IMR-90 (cell line): ENCODE data around the gene DBNDD2. TPM values are rescaled to one million over a fixed set of nuclear protein-coding genes. Genes with fewer than 3 reads are reported as not detected.

ENCODE experiments used
- ATAC-seq: fragments of 200-7000 bp; cut with Tn5 transposase; 2 replicates; pipeline ENCODE4 v1.9.1; 2020; ENCODE audit warnings: low read depth, mild to moderate bottlenecking, moderate library complexity
- BruUV-seq: library from RNA; stranded (reverse); fragments of 400-500 nt; replicated peaks from 2 replicates; lab custom pipeline; 2021; lab: Mats Ljungman, UMichigan
- CTCF ChIA-PET: fragments of 300-600 bp; formaldehyde crosslinking; extraction: SDS; loops from one replicate; lab custom pipeline; 2021; ENCODE audit warnings: antibody characterized with exemption; lab: Yijun Ruan, JAX
- POLR2A ChIA-PET: fragments of 300-600 bp; sonication (Branson Sonifier 250); formaldehyde crosslinking; loops from one replicate; lab custom pipeline; 2022; ENCODE audit warnings: antibody characterized with exemption; ENCODE audit not compliant: unreplicated experiment; lab: Charles Lee
- DNase-seq: peaks from one replicate; pipeline ENCODE4 v3.0.0; 2013
- H2AFZ ChIP-seq: replicated peaks from 2 replicates; pipeline ENCODE3; 2013; ENCODE audit warnings: low read length, mild to moderate bottlenecking; ENCODE audit not compliant: poor library complexity
- H2AK5ac ChIP-seq: 2 replicates; pipeline ENCODE4 v1.6.1; 2013; ENCODE audit warnings: low read depth, low read length, inconsistent platforms
- H2AK9ac ChIP-seq: replicated peaks from 2 replicates; pipeline ENCODE3; 2013; ENCODE audit warnings: mild to moderate bottlenecking, low read depth, low read length, moderate library complexity; ENCODE audit not compliant: poor library complexity
- H2BK120ac ChIP-seq: 2 replicates; pipeline ENCODE4 v1.6.1; 2013; ENCODE audit warnings: low read depth, low read length, inconsistent platforms
- H2BK15ac ChIP-seq: 3 replicates; pipeline ENCODE4 v1.6.1; 2013; ENCODE audit warnings: low read depth, low read length, inconsistent platforms
- H2BK20ac ChIP-seq: 2 replicates; pipeline ENCODE4 v1.6.1; 2013; ENCODE audit warnings: low read depth, mild to moderate bottlenecking, inconsistent platforms, low read length, moderate library complexity
- H2BK5ac ChIP-seq: 2 replicates; pipeline ENCODE4 v1.6.1; 2013; ENCODE audit warnings: mild to moderate bottlenecking, low read depth, low read length, inconsistent platforms; ENCODE audit not compliant: poor library complexity, severe bottlenecking
- H3K14ac ChIP-seq: replicated peaks from 2 replicates; pipeline ENCODE4 v1.6.1; 2013; ENCODE audit warnings: low read depth, low read length, inconsistent platforms
- H3K18ac ChIP-seq: 2 replicates; pipeline ENCODE4 v1.6.1; 2013; ENCODE audit warnings: low read depth, low read length, control low read depth
- H3K23ac ChIP-seq: 2 replicates; pipeline ENCODE4 v1.6.1; 2013; ENCODE audit warnings: low read depth, low read length, inconsistent platforms
- H3K27ac ChIP-seq: 2 replicates; pipeline ENCODE4 v1.5.1; 2013; ENCODE audit warnings: mild to moderate bottlenecking, control low read depth, low read length; ENCODE audit not compliant: insufficient read depth
- H3K27me3 ChIP-seq: 2 replicates; pipeline ENCODE4 v1.6.1; 2013; ENCODE audit warnings: low read length; ENCODE audit not compliant: control insufficient read depth, insufficient read depth
- H3K36me3 ChIP-seq: 2 replicates; pipeline ENCODE4 v1.6.1; 2013; ENCODE audit warnings: low read length, mixed read lengths; ENCODE audit not compliant: control insufficient read depth, insufficient read depth
- H3K4ac ChIP-seq: 2 replicates; pipeline ENCODE4 v1.6.1; 2013; ENCODE audit warnings: low read depth, low read length, inconsistent platforms
- H3K4me1 ChIP-seq: 2 replicates; pipeline ENCODE4 v1.6.1; 2013; ENCODE audit warnings: low read length, mixed read lengths; ENCODE audit not compliant: control insufficient read depth, insufficient read depth
- H3K4me2 ChIP-seq: 2 replicates; pipeline ENCODE4 v1.6.1; 2013; ENCODE audit warnings: low read depth, mild to moderate bottlenecking, control low read depth, low read length, moderate library complexity
- H3K4me3 ChIP-seq: 2 replicates; pipeline ENCODE4 v1.5.1; 2013; ENCODE audit warnings: low read depth, mild to moderate bottlenecking, control low read depth, low read length, moderate library complexity; ENCODE audit not compliant: insufficient read depth
- H3K56ac ChIP-seq: 2 replicates; pipeline ENCODE4 v1.6.1; 2013; ENCODE audit warnings: low read length, inconsistent platforms; ENCODE audit not compliant: insufficient read depth; ENCODE audit errors: extremely low read depth
- H3K79me1 ChIP-seq, 2 experiments: 2 replicates each; pipeline ENCODE4 v1.6.1; 2013; ENCODE audit warnings: low read length in 2 of 2, inconsistent platforms in 1 of 2, low read depth in 1 of 2
- H3K9ac ChIP-seq: 2 replicates; pipeline ENCODE4 v1.6.1; 2013; ENCODE audit warnings: low read depth, low read length, control low read depth
- H3K9me1 ChIP-seq: 2 replicates; pipeline ENCODE4 v1.6.1; 2013; ENCODE audit warnings: low read length, inconsistent platforms; ENCODE audit not compliant: insufficient read depth
- H3K9me3 ChIP-seq: 2 replicates; pipeline ENCODE4 v1.6.1; 2013; ENCODE audit warnings: low read length; ENCODE audit not compliant: control insufficient read depth, insufficient read depth
- H4K20me1 ChIP-seq: 2 replicates; pipeline ENCODE4 v1.6.1; 2013; ENCODE audit warnings: low read length, inconsistent platforms; ENCODE audit not compliant: insufficient read depth
- H4K5ac ChIP-seq: 2 replicates; pipeline ENCODE4 v1.6.1; 2013; ENCODE audit warnings: mild to moderate bottlenecking, low read depth, low read length, control low read depth
- H4K8ac ChIP-seq, 2 experiments: 2 replicates each; pipeline ENCODE4 v1.6.1; 2013; ENCODE audit warnings: low read depth in 2 of 2, low read length in 2 of 2, control low read depth in 1 of 2, inconsistent platforms in 1 of 2
- H4K91ac ChIP-seq: 2 replicates; pipeline ENCODE4 v1.6.1; 2013; ENCODE audit warnings: low read depth, low read length, inconsistent platforms; ENCODE audit not compliant: insufficient read depth
- BHLHE40 ChIP-seq: fragments of 150-350 bp; IDR thresholded peaks from 2 replicates; pipeline ENCODE4 v1.6.1; 2016; ENCODE audit warnings: mild to moderate bottlenecking, low read depth, low read length
- CEBPB ChIP-seq: IDR thresholded peaks from 2 replicates; pipeline ENCODE4 v1.6.1; 2012; ENCODE audit warnings: low read depth, low read length, improper control_type of control experiment
- CHD1 ChIP-seq: IDR thresholded peaks from 2 replicates; pipeline ENCODE4 v1.6.1; 2012; ENCODE audit warnings: low read depth, low read length, improper control_type of control experiment
- FOS ChIP-seq: fragments of 150-350 bp; IDR thresholded peaks from 2 replicates; pipeline ENCODE4 v1.6.1; 2016; ENCODE audit warnings: low read depth, low read length
- MAFK ChIP-seq: IDR thresholded peaks from 2 replicates; pipeline ENCODE4 v1.6.1; 2012; ENCODE audit warnings: low read depth, low read length, improper control_type of control experiment
- MAZ ChIP-seq: IDR thresholded peaks from 2 replicates; pipeline ENCODE4 v1.6.1; 2012; ENCODE audit warnings: low read depth, mild to moderate bottlenecking, low read length, improper control_type of control experiment, moderate library complexity, borderline replicate concordance
- MXI1 ChIP-seq: IDR thresholded peaks from 2 replicates; pipeline ENCODE4 v1.6.1; 2012; ENCODE audit warnings: low read depth, mild to moderate bottlenecking, low read length, moderate library complexity, borderline replicate concordance
- NFE2L2 ChIP-seq: fragments of 150-350 bp; IDR thresholded peaks from 2 replicates; pipeline ENCODE4 v1.6.1; 2016; ENCODE audit warnings: low read depth, mild to moderate bottlenecking, low read length
- POLR2A ChIP-seq: IDR thresholded peaks from 2 replicates; pipeline ENCODE4 v1.6.1; 2012; ENCODE audit warnings: mild to moderate bottlenecking, low read depth, low read length
- RAD21 ChIP-seq: IDR thresholded peaks from 2 replicates; pipeline ENCODE4 v1.6.1; 2012; ENCODE audit warnings: low read length, improper control_type of control experiment
- RCOR1 ChIP-seq: IDR thresholded peaks from 2 replicates; pipeline ENCODE4 v1.6.1; 2012; ENCODE audit warnings: mild to moderate bottlenecking, low read length, improper control_type of control experiment; ENCODE audit not compliant: insufficient replicate concordance
- RFX5 ChIP-seq: IDR thresholded peaks from 2 replicates; pipeline ENCODE4 v1.8.0; 2012; ENCODE audit warnings: low read depth, mild to moderate bottlenecking, low read length, moderate library complexity
- SMC3 ChIP-seq: fragments of 150-350 bp; IDR thresholded peaks from 2 replicates; pipeline ENCODE4 v1.6.1; 2016; ENCODE audit warnings: low read depth, mild to moderate bottlenecking, antibody characterized with exemption, low read length, moderate library complexity
- WGBS, 2 experiments: methylation state at CpG; one replicate each; pipeline versions ENCODE4 v1.1.5 to v1.1.7; 2013; ENCODE audit warnings: missing lambda C conversion rate in 2 of 2; ENCODE audit not compliant: insufficient read length in 1 of 2; ENCODE audit errors: extremely low coverage in 2 of 2; 5-methylcytosine and 5-hydroxymethylcytosine counted together
- dilution Hi-C: fragments of 300-500 bp; cut with HindIII; formaldehyde crosslinking; loops from one replicate; pipeline ENCODE4 v1.14.3; 2018; ENCODE audit warnings: low sequenced_read_pairs; ENCODE audit not compliant: unreplicated experiment
- in situ Hi-C: fragments of 300-500 bp; cut with MboI; formaldehyde crosslinking; loops from 3 replicates; pipeline ENCODE4 v1.14.3; 2019; ENCODE audit warnings: low sequenced_read_pairs, inconsistent platforms, mixed read lengths
- intact Hi-C: fragments of 100-400 bp; cut with micrococcal nuclease; formaldehyde crosslinking; loops from 2 replicates; pipeline ENCODE4 v1.10.0; 2022
- polyA plus RNA-seq, 3 experiments: library from polyadenylated mRNA; depleted of rRNA; stranded (reverse); fragments of >200 nt; gene quantifications; 2 replicates each; pipeline ENCODE4 v1.2.3, GENCODE V29; 2012; ENCODE audit warnings: low replicate concordance in 1 of 3
- total RNA-seq: library from RNA; depleted of rRNA; stranded (reverse); fragments of >200 nt; gene quantifications from 2 replicates; pipeline ENCODE4 v1.2.3, GENCODE V29; 2012
- TF ChIP-seq, protein P1 (sequence below): fragments of 150-350 bp; IDR thresholded peaks from 2 replicates; pipeline ENCODE4 v1.6.1; 2017; ENCODE audit warnings: mild to moderate bottlenecking, antibody characterized with exemption, low read length, low read depth
- TF ChIP-seq, protein P2 (sequence below): conservative IDR thresholded peaks from 2 replicates; pipeline ENCODE4 v1.5.1; 2012; ENCODE audit warnings: mild to moderate bottlenecking, low read depth, low read length, improper control_type of control experiment
- TF ChIP-seq, protein P3 (sequence below): fragments of 150-350 bp; IDR thresholded peaks from 2 replicates; pipeline ENCODE4 v1.6.1; 2016; ENCODE audit warnings: low read depth, mild to moderate bottlenecking, low read length, moderate library complexity, borderline replicate concordance

The DBNDD2 gene
- total and polyA plus RNA-seq, 2 of the 4 experiments (the other 2 are of a cell fraction), result 1.3 to 9.3 TPM

DNA sequence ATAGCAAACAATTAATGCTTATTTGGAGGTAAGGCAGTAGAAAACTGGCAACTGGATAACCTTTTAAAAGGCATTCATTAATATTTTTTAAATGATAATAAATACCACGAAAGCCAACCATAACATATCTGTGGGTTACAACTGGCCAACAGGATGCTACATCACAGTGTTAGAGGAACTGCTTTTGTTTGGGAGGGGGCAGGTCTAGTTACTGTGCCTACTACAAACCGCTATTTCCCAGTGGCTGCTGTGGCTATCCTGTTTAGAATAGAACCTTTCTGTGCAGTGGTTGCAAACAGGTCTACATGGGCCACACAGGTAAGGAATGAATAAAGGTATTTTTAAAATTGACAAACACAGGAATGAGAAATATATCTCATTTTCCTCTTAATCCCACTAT is 8.8 kb downstream of the DBNDD2 start:
- TF ChIP-seq, protein P1, sequence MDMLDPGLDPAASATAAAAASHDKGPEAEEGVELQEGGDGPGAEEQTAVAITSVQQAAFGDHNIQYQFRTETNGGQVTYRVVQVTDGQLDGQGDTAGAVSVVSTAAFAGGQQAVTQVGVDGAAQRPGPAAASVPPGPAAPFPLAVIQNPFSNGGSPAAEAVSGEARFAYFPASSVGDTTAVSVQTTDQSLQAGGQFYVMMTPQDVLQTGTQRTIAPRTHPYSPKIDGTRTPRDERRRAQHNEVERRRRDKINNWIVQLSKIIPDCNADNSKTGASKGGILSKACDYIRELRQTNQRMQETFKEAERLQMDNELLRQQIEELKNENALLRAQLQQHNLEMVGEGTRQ, result no peak
- no peak for TF ChIP-seq CHD1
- no peak for TF ChIP-seq NFE2L2
- TF ChIP-seq RCOR1, result no peak
- no peak for TF ChIP-seq RFX5
- TF ChIP-seq BHLHE40, result no peak
- TF ChIP-seq MXI1, result no peak
- TF ChIP-seq CEBPB, result no peak
- TF ChIP-seq, protein P2, sequence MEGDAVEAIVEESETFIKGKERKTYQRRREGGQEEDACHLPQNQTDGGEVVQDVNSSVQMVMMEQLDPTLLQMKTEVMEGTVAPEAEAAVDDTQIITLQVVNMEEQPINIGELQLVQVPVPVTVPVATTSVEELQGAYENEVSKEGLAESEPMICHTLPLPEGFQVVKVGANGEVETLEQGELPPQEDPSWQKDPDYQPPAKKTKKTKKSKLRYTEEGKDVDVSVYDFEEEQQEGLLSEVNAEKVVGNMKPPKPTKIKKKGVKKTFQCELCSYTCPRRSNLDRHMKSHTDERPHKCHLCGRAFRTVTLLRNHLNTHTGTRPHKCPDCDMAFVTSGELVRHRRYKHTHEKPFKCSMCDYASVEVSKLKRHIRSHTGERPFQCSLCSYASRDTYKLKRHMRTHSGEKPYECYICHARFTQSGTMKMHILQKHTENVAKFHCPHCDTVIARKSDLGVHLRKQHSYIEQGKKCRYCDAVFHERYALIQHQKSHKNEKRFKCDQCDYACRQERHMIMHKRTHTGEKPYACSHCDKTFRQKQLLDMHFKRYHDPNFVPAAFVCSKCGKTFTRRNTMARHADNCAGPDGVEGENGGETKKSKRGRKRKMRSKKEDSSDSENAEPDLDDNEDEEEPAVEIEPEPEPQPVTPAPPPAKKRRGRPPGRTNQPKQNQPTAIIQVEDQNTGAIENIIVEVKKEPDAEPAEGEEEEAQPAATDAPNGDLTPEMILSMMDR, result no peak
- TF ChIP-seq FOS, result no peak
- no peak for TF ChIP-seq MAFK
- no peak for TF ChIP-seq MAZ
- TF ChIP-seq, protein P3, sequence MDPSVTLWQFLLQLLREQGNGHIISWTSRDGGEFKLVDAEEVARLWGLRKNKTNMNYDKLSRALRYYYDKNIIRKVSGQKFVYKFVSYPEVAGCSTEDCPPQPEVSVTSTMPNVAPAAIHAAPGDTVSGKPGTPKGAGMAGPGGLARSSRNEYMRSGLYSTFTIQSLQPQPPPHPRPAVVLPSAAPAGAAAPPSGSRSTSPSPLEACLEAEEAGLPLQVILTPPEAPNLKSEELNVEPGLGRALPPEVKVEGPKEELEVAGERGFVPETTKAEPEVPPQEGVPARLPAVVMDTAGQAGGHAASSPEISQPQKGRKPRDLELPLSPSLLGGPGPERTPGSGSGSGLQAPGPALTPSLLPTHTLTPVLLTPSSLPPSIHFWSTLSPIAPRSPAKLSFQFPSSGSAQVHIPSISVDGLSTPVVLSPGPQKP, result no peak
- TF ChIP-seq POLR2A, result no peak
- no peak for TF ChIP-seq SMC3
- no peak for TF ChIP-seq RAD21
- Histone ChIP-seq H3K14ac (peak overlapping the region; percentile 88; the same call in 1 of the 2 replicates), H3K27me3 (no peaks in the 10 kb centered on the region), H3K4ac (no peak overlapping the region; the same call in 1 of the 2 replicates), H3K79me1 (peaks cover 21 to 46% of the 10 kb centered on the region in 2 experiments), H3K9me3 (no peaks in the 10 kb centered on the region), H3K4me1 (peaks cover 9% of the 10 kb centered on the region; the same call in 1 of the 2 replicates), H2BK5ac (no peak overlapping the region), H3K18ac (no peak overlapping the region), H2AK9ac (no peak overlapping the region), H3K36me3 (peaks cover 22% of the 10 kb centered on the region), H2BK20ac (no peak overlapping the region), H2BK15ac (no peak overlapping the region), H2BK120ac (no peak overlapping the region), H3K4me3 (peak overlapping the region; percentile 90), H4K20me1 (no peaks in the 10 kb centered on the region), H3K9me1 (peaks cover 10% of the 10 kb centered on the region), H2AK5ac (no peak overlapping the region; the same call in 1 of the 2 replicates), H3K56ac (no peak overlapping the region), H4K8ac (peak overlapping the region; percentile 97 to 98; a peak in 2 of 4 replicates), H3K4me2 (peak overlapping the region; percentile 97), H4K91ac (no peak overlapping the region), H3K27ac (no peak overlapping the region), H2AFZ (no peak overlapping the region), H3K9ac (no peak overlapping the region), H4K5ac (peak overlapping the region; percentile 82; the same call in 1 of the 2 replicates), H3K23ac (no peak overlapping the region)
- intact Hi-C loops, result loop anchor here (5.0 kb wide), 1 partner anchor 55 kb away; the partner anchor contains the start of gene SYS1
- no peak for ATAC-seq
- BruUV-seq, result no TSS peak
- in situ Hi-C loops, result loop anchor here (5.0 kb wide), 1 partner anchor 40 kb away; the partner anchor contains the start of gene TP53TG5
- WGBS, 2 experiments, result no CpG with 5 or more reads among the region's 2 CpGs
- ChIA-PET CTCF (interaction anchor here (0.7 kb wide), 1 partner anchor 259 kb away, joined by 3 read pairs; no protein-coding TSS in a partner anchor), POLR2A (no interaction called here)
- DNase-seq, result no peak
- dilution Hi-C loops, result no loop called here
